OCI-LY7 (cell line): ENCODE data around the gene TBX2. TPM values are rescaled to one million over a fixed set of nuclear protein-coding genes. Genes with fewer than 3 reads are reported as not detected.

Experiments used
- BruUV-seq: library from RNA; stranded (reverse); fragments of 400-500 nt; replicated peaks from 2 replicates; lab custom pipeline; 2021; lab: Mats Ljungman, UMichigan
- CTCF ChIA-PET: fragments of 300-600 bp; sonication (Branson Sonifier 250); formaldehyde crosslinking; loops from one replicate; lab custom pipeline; 2022; ENCODE audit warnings: antibody characterized with exemption; ENCODE audit not compliant: unreplicated experiment; lab: Charles Lee
- POLR2A ChIA-PET: fragments of 300-600 bp; sonication (Branson Sonifier 250); formaldehyde crosslinking; loops from one replicate; lab custom pipeline; 2022; ENCODE audit warnings: antibody characterized with exemption; lab: Charles Lee
- DNase-seq: peaks from one replicate; pipeline ENCODE4 v3.0.0-alpha.2; 2015; ENCODE audit warnings: low spot score
- H2AFZ ChIP-seq: fragments of 200-600 bp; sonication (generic), shearing (Covaris generic); 2 replicates; pipeline ENCODE4 v1.6.1; 2014; ENCODE audit warnings: mild to moderate bottlenecking, antibody characterized with exemption, low read length, moderate library complexity
- H3K27ac ChIP-seq: fragments of 200-600 bp; sonication (generic); 2 replicates; pipeline ENCODE4 v1.5.1; 2014; ENCODE audit warnings: mixed run types, low read depth, mild to moderate bottlenecking, moderate library complexity, low read length, inconsistent platforms; ENCODE audit not compliant: poor library complexity, severe bottlenecking
- H3K36me3 ChIP-seq: fragments of 200-600 bp; sonication (generic); 2 replicates; pipeline ENCODE4 v1.6.1; 2014; ENCODE audit warnings: mild to moderate bottlenecking, antibody characterized with exemption, low read length, moderate library complexity, mixed read lengths; ENCODE audit not compliant: insufficient read depth
- H3K4me1 ChIP-seq: fragments of 200-600 bp; sonication (generic); 2 replicates; pipeline ENCODE4 v1.5.1; 2014; ENCODE audit warnings: mild to moderate bottlenecking, low read length; ENCODE audit not compliant: insufficient read depth, poor library complexity, severe bottlenecking
- H3K4me2 ChIP-seq: fragments of 200-600 bp; sonication (generic); 2 replicates; pipeline ENCODE4 v1.6.1; 2014; ENCODE audit warnings: mild to moderate bottlenecking, low read length
- H3K4me3 ChIP-seq: fragments of 200-600 bp; sonication (generic); 2 replicates; pipeline ENCODE4 v1.5.1; 2014; ENCODE audit warnings: mild to moderate bottlenecking, low read depth, low read length; ENCODE audit not compliant: poor library complexity, severe bottlenecking
- H3K79me2 ChIP-seq: fragments of 200-600 bp; sonication (generic); 2 replicates; pipeline ENCODE4 v1.6.1; 2016; ENCODE audit warnings: low read depth, mild to moderate bottlenecking, low read length, moderate library complexity, mixed read lengths; ENCODE audit not compliant: insufficient read depth
- H3K9me2 ChIP-seq: fragments of 200-600 bp; sonication (generic); 2 replicates; pipeline ENCODE4 v1.6.1; 2016; ENCODE audit warnings: mild to moderate bottlenecking, low read length, mixed read lengths; ENCODE audit not compliant: insufficient read depth
- H3K9me3 ChIP-seq: fragments of 200-600 bp; sonication (generic); 2 replicates; pipeline ENCODE4 v1.6.1; 2014; ENCODE audit warnings: mild to moderate bottlenecking, mixed run types, low read length, mixed read lengths
- H4K20me1 ChIP-seq: fragments of 200-600 bp; sonication (generic); 2 replicates; pipeline ENCODE4 v1.6.1; 2014; ENCODE audit warnings: mild to moderate bottlenecking, antibody characterized with exemption, low read length, moderate library complexity, mixed read lengths; ENCODE audit not compliant: insufficient read depth
- CTCF ChIP-seq: fragments of 200-600 bp; sonication (generic); conservative IDR thresholded peaks from 2 replicates; pipeline ENCODE4 v1.5.1; 2014; ENCODE audit warnings: mild to moderate bottlenecking, antibody characterized with exemption, low read length, moderate library complexity, mixed read lengths
- EZH2phosphoT487 ChIP-seq: fragments of 200-600 bp; sonication (generic); IDR thresholded peaks from 2 replicates; pipeline ENCODE4 v1.6.1; 2018; ENCODE audit warnings: low read depth, borderline replicate concordance, mild to moderate bottlenecking, mixed run types, antibody characterized with exemption, low read length, moderate library complexity, mixed read lengths
- intact Hi-C: fragments of 100-400 bp; cut with micrococcal nuclease; formaldehyde crosslinking; loops from one replicate; pipeline ENCODE4 v1.10.0; 2022; ENCODE audit not compliant: unreplicated experiment
- total RNA-seq, 2 experiments: library from RNA; depleted of rRNA in 1 of 2; stranded (reverse); fragments of >200 nt in 1 of 2; shearing (Covaris generic) in 1 of 2; gene quantifications; 2 replicates each; pipeline ENCODE4 v1.2.3, GENCODE V29; 2014 to 2022

Gene TBX2
- total RNA-seq, 2 experiments from 2014 or later, result not detected

- no peaks in the 10 kb centered on the region for H3K9me2 ChIP-seq
- TF ChIP-seq EZH2phosphoT487 (no peak), CTCF (no peak)
- H3K9me3 ChIP-seq, result no peaks in the 10 kb centered on the region
- H3K4me3 ChIP-seq, result no peak overlapping the region
- ChIA-PET CTCF (no interaction called here), POLR2A (interaction anchor here (0.6 kb wide), 1 partner anchor 44 kb away, joined by 3 read pairs; no protein-coding TSS in a partner anchor)
- H3K27ac ChIP-seq, result no peak overlapping the region
- H3K4me2 ChIP-seq, result no peak overlapping the region
- H3K4me1 ChIP-seq, result no peaks in the 10 kb centered on the region
- no peaks in the 10 kb centered on the region for H3K36me3 ChIP-seq
- no peaks in the 10 kb centered on the region for H3K79me2 ChIP-seq
- intact Hi-C loops, result no loop called here
- H2AFZ ChIP-seq, result no peak overlapping the region
- DNase-seq, result no peak
- no TSS peak for BruUV-seq
- H4K20me1 ChIP-seq, result no peaks in the 10 kb centered on the region
These were observed 1.9 kb downstream of the TBX2 start for GRCh38 chr17:61401389-61402072.

- H3K9me3 ChIP-seq, result no peaks in the 10 kb centered on the region
- H4K20me1 ChIP-seq, result no peaks in the 10 kb centered on the region
- H2AFZ ChIP-seq, result no peak overlapping the region
- H3K27ac ChIP-seq, result no peak overlapping the region
- intact Hi-C loops, result no loop called here
- no peaks in the 10 kb centered on the region for H3K4me1 ChIP-seq
- CTCF ChIA-PET, result no interaction called here
- no peak overlapping the region for H3K4me2 ChIP-seq
- DNase-seq, result no peak
- no peaks in the 10 kb centered on the region for H3K79me2 ChIP-seq
- H3K36me3 ChIP-seq, result no peaks in the 10 kb centered on the region
- POLR2A ChIA-PET, result no interaction called here
- no TSS peak for BruUV-seq
- no peak overlapping the region for H3K4me3 ChIP-seq
- H3K9me2 ChIP-seq, result no peaks in the 10 kb centered on the region
- TF ChIP-seq EZH2phosphoT487, result no peak
- TF ChIP-seq CTCF, result no peak
These were observed 2.5 kb downstream of the TBX2 start for GRCh38 chr17:61402073-61402541.
